Panc1 (cell line): ENCODE data around the gene CTNNAL1. TPM values are rescaled to one million over a fixed set of nuclear protein-coding genes. Genes with fewer than 3 reads are reported as not detected.

Experiments
- ATAC-seq: fragments of 200-7000 bp; cut with Tn5 transposase; 2 replicates; pipeline ENCODE4 v1.9.1; 2020; ENCODE audit warnings: mild to moderate bottlenecking, moderate library complexity
- BruUV-seq: library from RNA; stranded (reverse); fragments of 400-500 nt; replicated peaks from 2 replicates; lab custom pipeline; 2021; lab: Mats Ljungman, UMichigan
- CTCF ChIA-PET: fragments of 300-600 bp; sonication (Branson Sonifier 250); formaldehyde crosslinking; loops from one replicate; lab custom pipeline; 2022; ENCODE audit warnings: antibody characterized with exemption; lab: Charles Lee
- POLR2A ChIA-PET: fragments of 300-600 bp; sonication (Branson Sonifier 250); formaldehyde crosslinking; loops from one replicate; lab custom pipeline; 2022; ENCODE audit warnings: antibody characterized with exemption; lab: Charles Lee
- DNase-seq: peaks from one replicate; pipeline ENCODE4 v3.0.0-alpha.2; 2010; ENCODE audit warnings: low read depth, low spot score
- H3K27ac ChIP-seq: 2 replicates; pipeline ENCODE4 v1.5.1; 2011; ENCODE audit warnings: mild to moderate bottlenecking, low read length, inconsistent platforms
- H3K27me3 ChIP-seq: fragments of 200-500 bp; sonication (Bioruptor generic); 2 replicates; pipeline ENCODE4 v1.6.0; 2014; ENCODE audit warnings: low read length, inconsistent platforms; ENCODE audit not compliant: control insufficient read depth, insufficient read depth
- H3K36me3 ChIP-seq: fragments of 200-500 bp; sonication (Bioruptor generic); 2 replicates; pipeline ENCODE4 v1.5.1; 2014; ENCODE audit warnings: inconsistent platforms, mild to moderate bottlenecking, low read length, moderate library complexity; ENCODE audit not compliant: control insufficient read depth, insufficient read depth
- H3K4me1 ChIP-seq: 2 replicates; pipeline ENCODE4 v1.5.1; 2011; ENCODE audit warnings: inconsistent platforms, mild to moderate bottlenecking, low read length, moderate library complexity; ENCODE audit not compliant: control insufficient read depth, insufficient read depth
- H3K4me3 ChIP-seq, 2 experiments: 2 replicates each; pipeline ENCODE4 v1.5.1; 2011 to 2012; ENCODE audit warnings: low read depth in 2 of 2, low read length in 2 of 2, mild to moderate bottlenecking in 2 of 2, inconsistent platforms in 1 of 2, moderate library complexity in 1 of 2
- H3K9me3 ChIP-seq: fragments of 200-500 bp; sonication (Bioruptor generic); 2 replicates; pipeline ENCODE4 v1.5.1; 2014; ENCODE audit warnings: low read depth, mild to moderate bottlenecking, inconsistent platforms, low read length, moderate library complexity; ENCODE audit not compliant: control insufficient read depth, insufficient read depth
- CTCF ChIP-seq: fragments of 450-650 bp; IDR thresholded peaks from 2 replicates; pipeline ENCODE4 v1.5.1; 2017; ENCODE audit warnings: mild to moderate bottlenecking
- POLR2AphosphoS5 ChIP-seq: IDR thresholded peaks from 2 replicates; pipeline ENCODE4 v1.6.1; 2012; ENCODE audit warnings: mild to moderate bottlenecking, low read depth, low read length, moderate library complexity
- REST ChIP-seq, 2 experiments: IDR thresholded peaks; 2 replicates each; pipeline ENCODE4 v1.6.1; 2011 to 2012; ENCODE audit warnings: low read depth in 2 of 2, control low read depth in 1 of 2, low read length in 1 of 2, mild to moderate bottlenecking in 1 of 2, moderate library complexity in 1 of 2; ENCODE audit not compliant: insufficient read depth in 1 of 2
- SIN3A ChIP-seq: IDR thresholded peaks from 2 replicates; pipeline ENCODE4 v1.6.1; 2012; ENCODE audit warnings: low read depth, mild to moderate bottlenecking, low read length, moderate library complexity, borderline replicate concordance; ENCODE audit not compliant: insufficient read depth
- TCF7L2 ChIP-seq: IDR thresholded peaks from 2 replicates; pipeline ENCODE4 v1.6.1; 2011; ENCODE audit warnings: mild to moderate bottlenecking, low read depth, low read length, inconsistent platforms
- in situ Hi-C: cut with HindIII; loops from 2 replicates; pipeline ENCODE4 v1.10.0; 2016; ENCODE audit warnings: low sequenced_read_pairs, low pct_unique_long_range_greater_than_20kb
- intact Hi-C: fragments of 100-400 bp; cut with micrococcal nuclease; formaldehyde crosslinking; loops from one replicate; pipeline ENCODE4 v1.10.0; 2022; ENCODE audit not compliant: unreplicated experiment
- total RNA-seq: library from RNA; stranded (reverse); gene quantifications from one replicate; pipeline ENCODE4 v1.2.1, GENCODE V29; 2021; ENCODE audit not compliant: unreplicated experiment

Gene CTNNAL1
- total RNA-seq, 1 experiment from 2014 or later: 79.8 TPM

GRCh38 chr9:109017061-109017460 lies 3.8 kb upstream of the CTNNAL1 start:
- no peak for ATAC-seq
- DNase-seq: no peak
- ChIA-PET POLR2A (no interaction called here), CTCF (no interaction called here)
- Histone ChIP-seq H3K27me3 (no peaks in the 10 kb centered on the region), H3K27ac (no peak overlapping the region), H3K4me1 (peaks cover 15% of the 10 kb centered on the region), H3K36me3 (peaks cover 6% of the 10 kb centered on the region), H3K4me3 (no peak overlapping the region), H3K9me3 (no peaks in the 10 kb centered on the region)
- in situ Hi-C loops: no loop called here
- intact Hi-C loops: no loop called here
- BruUV-seq: no TSS peak
- TF ChIP-seq CTCF (no peak), POLR2AphosphoS5 (no peak), REST (IDR thresholded peaks at IDR 0.05; ENCODE audit: insufficient read depth in 1 of 2, low read depth in 2 of 2, low read length in 1 of 2) (no peak), TCF7L2 (no peak), SIN3A (no peak)

- DNase-seq (no peak), ATAC-seq (no peak)
- Histone ChIP-seq H3K27ac (no peak overlapping the region), H3K36me3 (peaks cover 6% of the 10 kb centered on the region), H3K27me3 (no peaks in the 10 kb centered on the region), H3K4me1 (peaks cover 21% of the 10 kb centered on the region), H3K4me3 (no peak overlapping the region), H3K9me3 (no peaks in the 10 kb centered on the region)
- intact Hi-C loops: no loop called here
- BruUV-seq: no TSS peak
- in situ Hi-C loops: no loop called here
- TF ChIP-seq POLR2AphosphoS5: no peak
- no peak for TF ChIP-seq CTCF
- CTCF ChIA-PET: no interaction called here
- POLR2A ChIA-PET: no interaction called here
Observed at GRCh38 chr9:109016132-109016531, 2.8 kb upstream of the CTNNAL1 start.
